Panc1 (cell line): ENCODE measurements around the gene RNF128. TPM values are rescaled to one million over a fixed set of nuclear protein-coding genes. Genes with fewer than 3 reads are reported as not detected.

Experiments
- ATAC-seq: fragments of 200-7000 bp; cut with Tn5 transposase; 2 replicates; pipeline ENCODE4 v1.9.1; 2020; ENCODE audit warnings: mild to moderate bottlenecking, moderate library complexity
- BruUV-seq: library from RNA; stranded (reverse); fragments of 400-500 nt; replicated peaks from 2 replicates; lab custom pipeline; 2021; lab: Mats Ljungman, UMichigan
- CTCF ChIA-PET: fragments of 300-600 bp; sonication (Branson Sonifier 250); formaldehyde crosslinking; loops from one replicate; lab custom pipeline; 2022; ENCODE audit warnings: antibody characterized with exemption; lab: Charles Lee
- POLR2A ChIA-PET: fragments of 300-600 bp; sonication (Branson Sonifier 250); formaldehyde crosslinking; loops from one replicate; lab custom pipeline; 2022; ENCODE audit warnings: antibody characterized with exemption; lab: Charles Lee
- DNase-seq: peaks from one replicate; pipeline ENCODE4 v3.0.0-alpha.2; 2010; ENCODE audit warnings: low read depth, low spot score
- H3K27ac ChIP-seq: 2 replicates; pipeline ENCODE4 v1.5.1; 2011; ENCODE audit warnings: mild to moderate bottlenecking, low read length, inconsistent platforms
- H3K27me3 ChIP-seq: fragments of 200-500 bp; sonication (Bioruptor generic); 2 replicates; pipeline ENCODE4 v1.6.0; 2014; ENCODE audit warnings: low read length, inconsistent platforms; ENCODE audit not compliant: control insufficient read depth, insufficient read depth
- H3K36me3 ChIP-seq: fragments of 200-500 bp; sonication (Bioruptor generic); 2 replicates; pipeline ENCODE4 v1.5.1; 2014; ENCODE audit warnings: inconsistent platforms, mild to moderate bottlenecking, low read length, moderate library complexity; ENCODE audit not compliant: control insufficient read depth, insufficient read depth
- H3K4me1 ChIP-seq: 2 replicates; pipeline ENCODE4 v1.5.1; 2011; ENCODE audit warnings: inconsistent platforms, mild to moderate bottlenecking, low read length, moderate library complexity; ENCODE audit not compliant: control insufficient read depth, insufficient read depth
- H3K4me3 ChIP-seq, 2 experiments: 2 replicates each; pipeline ENCODE4 v1.5.1; 2011 to 2012; ENCODE audit warnings: low read depth in 2 of 2, low read length in 2 of 2, mild to moderate bottlenecking in 2 of 2, inconsistent platforms in 1 of 2, moderate library complexity in 1 of 2
- H3K9me3 ChIP-seq: fragments of 200-500 bp; sonication (Bioruptor generic); 2 replicates; pipeline ENCODE4 v1.5.1; 2014; ENCODE audit warnings: low read depth, mild to moderate bottlenecking, inconsistent platforms, low read length, moderate library complexity; ENCODE audit not compliant: control insufficient read depth, insufficient read depth
- CTCF ChIP-seq: fragments of 450-650 bp; IDR thresholded peaks from 2 replicates; pipeline ENCODE4 v1.5.1; 2017; ENCODE audit warnings: mild to moderate bottlenecking
- REST ChIP-seq, 2 experiments: IDR thresholded peaks; 2 replicates each; pipeline ENCODE4 v1.6.1; 2011 to 2012; ENCODE audit warnings: low read depth in 2 of 2, control low read depth in 1 of 2, low read length in 1 of 2, mild to moderate bottlenecking in 1 of 2, moderate library complexity in 1 of 2; ENCODE audit not compliant: insufficient read depth in 1 of 2
- SIN3A ChIP-seq: IDR thresholded peaks from 2 replicates; pipeline ENCODE4 v1.6.1; 2012; ENCODE audit warnings: low read depth, mild to moderate bottlenecking, low read length, moderate library complexity, borderline replicate concordance; ENCODE audit not compliant: insufficient read depth
- TCF7L2 ChIP-seq: IDR thresholded peaks from 2 replicates; pipeline ENCODE4 v1.6.1; 2011; ENCODE audit warnings: mild to moderate bottlenecking, low read depth, low read length, inconsistent platforms
- in situ Hi-C: cut with HindIII; loops from 2 replicates; pipeline ENCODE4 v1.10.0; 2016; ENCODE audit warnings: low sequenced_read_pairs, low pct_unique_long_range_greater_than_20kb
- intact Hi-C: fragments of 100-400 bp; cut with micrococcal nuclease; formaldehyde crosslinking; loops from one replicate; pipeline ENCODE4 v1.10.0; 2022; ENCODE audit not compliant: unreplicated experiment
- total RNA-seq: library from RNA; stranded (reverse); gene quantifications from one replicate; pipeline ENCODE4 v1.2.1, GENCODE V29; 2021; ENCODE audit not compliant: unreplicated experiment

RNF128 gene
- total RNA-seq, 1 experiment from 2014 or later, result 5.0 TPM

GRCh38 chrX:106791495-106791894 lies 65.0 kb downstream of the RNF128 start:
- no peaks in the 10 kb centered on the region for H3K27me3 ChIP-seq
- no peak overlapping the region for H3K4me3 ChIP-seq
- no TSS peak for BruUV-seq
- ATAC-seq, result no peak
- ChIA-PET POLR2A (no interaction called here), CTCF (no interaction called here)
- H3K4me1 ChIP-seq, result no peaks in the 10 kb centered on the region
- intact Hi-C loops (loop anchor here (2.0 to 5.0 kb wide), 3 partner anchors 179 to 374 kb away; partner anchors contain the start of gene RADX), in situ Hi-C loops (no loop called here)
- no peaks in the 10 kb centered on the region for H3K9me3 ChIP-seq
- DNase-seq, result no peak
- H3K27ac ChIP-seq, result no peak overlapping the region
- TF ChIP-seq CTCF (peak; percentile 48; the same call in 1 of the 2 replicates), TCF7L2 (no peak)
- no peaks in the 10 kb centered on the region for H3K36me3 ChIP-seq

- H3K27ac ChIP-seq, result peak overlapping the region; percentile 78
- intact Hi-C loops, result no loop called here
- peak; percentile 12 for DNase-seq
- TF ChIP-seq CTCF, result no peak
- TF ChIP-seq REST (IDR thresholded peaks at IDR 0.05; ENCODE audit: insufficient read depth in 1 of 2, low read depth in 2 of 2, low read length in 1 of 2), result no peak
- no peak for TF ChIP-seq SIN3A
- BruUV-seq, result no TSS peak
- no peaks in the 10 kb centered on the region for H3K9me3 ChIP-seq
- in situ Hi-C loops, result no loop called here
- no peaks in the 10 kb centered on the region; the same call in 1 of the 2 replicates for H3K4me1 ChIP-seq
- H3K36me3 ChIP-seq, result no peaks in the 10 kb centered on the region
- CTCF ChIA-PET, result no interaction called here
- POLR2A ChIA-PET, result no interaction called here
- no peaks in the 10 kb centered on the region; the same call in none of the 2 replicates for H3K27me3 ChIP-seq
- ATAC-seq, result peak; percentile 82
- H3K4me3 ChIP-seq, result peak overlapping the region; percentile 82 to 98
Measured at GRCh38 chrX:106802063-106802387, 75.5 kb downstream of the RNF128 start.
